ENCODE data around the gene TNPO3. TPM values are rescaled to one million over a fixed set of nuclear protein-coding genes. Genes with fewer than 3 reads are reported as not detected.

TNPO3 gene
- 10 to 100 TPM; 42.4 to 56.8 TPM for total RNA-seq
- polyA plus RNA-seq (ENCODE audit: insufficient read length in 2 of 2), result 10 to 100 TPM; 41.6 to 46.9 TPM
- long read RNA-seq, donor 1, full-length matches to known transcripts, result 9 of 20 reads
- long read RNA-seq, donor 1, partial matches to known transcripts, result 11 of 20 reads
- long read RNA-seq, donor 1, other reads (novel, unspliced or antisense), result 0 of 20 reads
- long read RNA-seq, donor 2, full-length matches to known transcripts, result 1 of 1 reads
- long read RNA-seq, donor 2, partial matches to known transcripts, result 0 of 1 reads
- long read RNA-seq, donor 2, other reads (novel, unspliced or antisense), result 0 of 1 reads
- long read RNA-seq, donor 3, full-length matches to known transcripts, result 4 of 4 reads
- long read RNA-seq, donor 3, partial matches to known transcripts, result 0 of 4 reads
- long read RNA-seq, donor 3, other reads (novel, unspliced or antisense), result 0 of 4 reads
- long read RNA-seq, donor 4, full-length matches to known transcripts, result 6 of 6 reads
- long read RNA-seq, donor 4, partial matches to known transcripts, result 0 of 6 reads
- long read RNA-seq, donor 4, other reads (novel, unspliced or antisense), result 0 of 6 reads

- peak within 1 kb of the TSS; percentile 98 for H3K4me3 ChIP-seq (ENCODE audit: low read depth, low read length)
- no peaks in the 10 kb centered on the region for H3K27me3 ChIP-seq (ENCODE audit: control insufficient read depth, insufficient read depth, low read length)
- H3K36me3 ChIP-seq (ENCODE audit: control insufficient read depth, insufficient read depth, low read length), result peaks cover 3% of the 10 kb centered on the region
- peak within 1 kb of the TSS; percentile 99 for H3K27ac ChIP-seq (ENCODE audit: low read depth, low read length)
- peaks cover 14% of the 10 kb centered on the region for H3K4me1 ChIP-seq (ENCODE audit: control insufficient read depth, insufficient read depth, low read length)
- DNase-seq (ENCODE audit: low read depth in 4 of 6, low spot score in 6 of 6), result peak; percentile 86 to 98 (median 92)
- WGBS (ENCODE audit: insufficient coverage), result under 1% methylated on average over 59 of the region's 59 CpGs
- no peaks in the 10 kb centered on the region for H3K9me3 ChIP-seq (ENCODE audit: control insufficient read depth, insufficient read depth, low read length)
These were observed at the start of gene TNPO3 for GRCh38 chr7:129054438-129055293. Gene TNPO3 (minus strand): TSS chr7:129055111. CDS start chr7:129054770, 341 bp downstream.

- Histone ChIP-seq H3K27me3 (ENCODE audit: control insufficient read depth, insufficient read depth, low read length) (no peaks in the 10 kb centered on the region), H3K4me1 (ENCODE audit: control insufficient read depth, insufficient read depth, low read length) (no peaks in the 10 kb centered on the region), H3K9me3 (ENCODE audit: control insufficient read depth, insufficient read depth, low read length) (no peaks in the 10 kb centered on the region), H3K27ac (ENCODE audit: low read depth, low read length) (no peak overlapping the region), H3K4me3 (ENCODE audit: low read depth, low read length) (no peak overlapping the region), H3K36me3 (ENCODE audit: control insufficient read depth, insufficient read depth, low read length) (no peaks in the 10 kb centered on the region)
- 81% methylated on average over 3 of the region's 4 CpGs for WGBS (ENCODE audit: insufficient coverage)
- DNase-seq (ENCODE audit: low read depth in 4 of 6, low spot score in 6 of 6), result no peak
These were observed 48.8 kb upstream of the TNPO3 start for GRCh38 chr7:129103561-129104324.

- Histone ChIP-seq H3K27me3 (ENCODE audit: control insufficient read depth, insufficient read depth, low read length) (no peaks in the 10 kb centered on the region), H3K36me3 (ENCODE audit: control insufficient read depth, insufficient read depth, low read length) (no peaks in the 10 kb centered on the region), H3K27ac (ENCODE audit: low read depth, low read length) (no peak overlapping the region), H3K9me3 (ENCODE audit: control insufficient read depth, insufficient read depth, low read length) (no peaks in the 10 kb centered on the region), H3K4me1 (ENCODE audit: control insufficient read depth, insufficient read depth, low read length) (no peaks in the 10 kb centered on the region), H3K4me3 (ENCODE audit: low read depth, low read length) (no peak overlapping the region)
- 96% methylated on average over 4 of the region's 6 CpGs for WGBS (ENCODE audit: insufficient coverage)
- peak in 1 of 6 donors; percentile 41 for DNase-seq (ENCODE audit: low read depth in 4 of 6, low spot score in 6 of 6)
These were observed 46.8 kb upstream of the TNPO3 start for GRCh38 chr7:129101746-129102145.

GRCh38 chr7:129100827-129101166 is 45.9 kb upstream of the TNPO3 start:
- WGBS (ENCODE audit: insufficient coverage), result no CpG with 5 or more reads among the region's 2 CpGs
- Histone ChIP-seq H3K4me1 (ENCODE audit: control insufficient read depth, insufficient read depth, low read length) (no peaks in the 10 kb centered on the region), H3K27ac (ENCODE audit: low read depth, low read length) (no peak overlapping the region), H3K36me3 (ENCODE audit: control insufficient read depth, insufficient read depth, low read length) (no peaks in the 10 kb centered on the region), H3K27me3 (ENCODE audit: control insufficient read depth, insufficient read depth, low read length) (no peaks in the 10 kb centered on the region), H3K9me3 (ENCODE audit: control insufficient read depth, insufficient read depth, low read length) (no peaks in the 10 kb centered on the region), H3K4me3 (ENCODE audit: low read depth, low read length) (no peak overlapping the region)
- no peak for DNase-seq (ENCODE audit: low read depth in 4 of 6, low spot score in 6 of 6)

- Histone ChIP-seq H3K27ac (ENCODE audit: low read depth, low read length) (no peak overlapping the region), H3K36me3 (ENCODE audit: control insufficient read depth, insufficient read depth, low read length) (no peaks in the 10 kb centered on the region), H3K27me3 (ENCODE audit: control insufficient read depth, insufficient read depth, low read length) (no peaks in the 10 kb centered on the region), H3K4me1 (ENCODE audit: control insufficient read depth, insufficient read depth, low read length) (no peaks in the 10 kb centered on the region), H3K4me3 (ENCODE audit: low read depth, low read length) (no peak overlapping the region), H3K9me3 (ENCODE audit: control insufficient read depth, insufficient read depth, low read length) (no peaks in the 10 kb centered on the region)
- DNase-seq (ENCODE audit: low read depth in 4 of 6, low spot score in 6 of 6), result no peak
- 84% methylated on average over 7 of the region's 8 CpGs for WGBS (ENCODE audit: insufficient coverage)
These were observed 43.6 kb upstream of the TNPO3 start for GRCh38 chr7:129098409-129099084.

GRCh38 chr7:129095258-129095657 is 40.3 kb upstream of the TNPO3 start:
- WGBS (ENCODE audit: insufficient coverage), result 94% methylated on average over 4 of the region's 6 CpGs
- H3K27me3 ChIP-seq (ENCODE audit: control insufficient read depth, insufficient read depth, low read length), result no peaks in the 10 kb centered on the region
- no peak for DNase-seq (ENCODE audit: low read depth in 4 of 6, low spot score in 6 of 6)
- H3K4me3 ChIP-seq (ENCODE audit: low read depth, low read length), result no peak overlapping the region
- H3K9me3 ChIP-seq (ENCODE audit: control insufficient read depth, insufficient read depth, low read length), result no peaks in the 10 kb centered on the region
- no peaks in the 10 kb centered on the region for H3K36me3 ChIP-seq (ENCODE audit: control insufficient read depth, insufficient read depth, low read length)
- H3K4me1 ChIP-seq (ENCODE audit: control insufficient read depth, insufficient read depth, low read length), result no peaks in the 10 kb centered on the region
- H3K27ac ChIP-seq (ENCODE audit: low read depth, low read length), result no peak overlapping the region

GRCh38 chr7:129094501-129094900 is 39.6 kb upstream of the TNPO3 start:
- Histone ChIP-seq H3K4me1 (ENCODE audit: control insufficient read depth, insufficient read depth, low read length) (no peaks in the 10 kb centered on the region), H3K4me3 (ENCODE audit: low read depth, low read length) (no peak overlapping the region), H3K36me3 (ENCODE audit: control insufficient read depth, insufficient read depth, low read length) (no peaks in the 10 kb centered on the region), H3K27me3 (ENCODE audit: control insufficient read depth, insufficient read depth, low read length) (no peaks in the 10 kb centered on the region), H3K9me3 (ENCODE audit: control insufficient read depth, insufficient read depth, low read length) (no peaks in the 10 kb centered on the region), H3K27ac (ENCODE audit: low read depth, low read length) (no peak overlapping the region)
- no peak for DNase-seq (ENCODE audit: low read depth in 4 of 6, low spot score in 6 of 6)
- 80% methylated on average over 3 of the region's 5 CpGs for WGBS (ENCODE audit: insufficient coverage)

GRCh38 chr7:129093867-129094456 is 39.1 kb upstream of the TNPO3 start:
- Histone ChIP-seq H3K9me3 (ENCODE audit: control insufficient read depth, insufficient read depth, low read length) (no peaks in the 10 kb centered on the region), H3K36me3 (ENCODE audit: control insufficient read depth, insufficient read depth, low read length) (no peaks in the 10 kb centered on the region), H3K4me1 (ENCODE audit: control insufficient read depth, insufficient read depth, low read length) (no peaks in the 10 kb centered on the region), H3K4me3 (ENCODE audit: low read depth, low read length) (no peak overlapping the region), H3K27me3 (ENCODE audit: control insufficient read depth, insufficient read depth, low read length) (no peaks in the 10 kb centered on the region), H3K27ac (ENCODE audit: low read depth, low read length) (no peak overlapping the region)
- no CpG with 5 or more reads among the region's 1 CpG for WGBS (ENCODE audit: insufficient coverage)
- no peak for DNase-seq (ENCODE audit: low read depth in 4 of 6, low spot score in 6 of 6)

All from spinal cord (tissue), 10 donors.